Stimulated activated naive CD8-positive, alpha-beta T cell treated with anti-CD3 and anti-CD28 coated beads, Interleukin-15, Interleukin-2, amounts not matched to agents 100 ng/mL and 50 ng/mL, for 24 hours (primary cell): Measurements from ENCODE around the gene TNPO3.
"Not testable (repeated sequence)": the region's sequence is repeated elsewhere in the genome, so short reads cannot be mapped to it uniquely, and the experiment has no call there.

ENCODE experiments used
- H3K27ac Mint-ChIP-seq: one replicate; pipeline ENCODE4 v1.8.0; 2021; ENCODE audit warnings: mild to moderate bottlenecking, mixed read lengths
- H3K27me3 Mint-ChIP-seq: one replicate; pipeline ENCODE4 v1.8.0; 2021; ENCODE audit warnings: mixed read lengths
- H3K36me3 Mint-ChIP-seq: one replicate; pipeline ENCODE4 v1.8.0; 2021; ENCODE audit warnings: low read depth, mixed read lengths
- H3K4me1 Mint-ChIP-seq: one replicate; pipeline ENCODE4 v1.8.0; 2021; ENCODE audit warnings: low read depth, mixed read lengths
- H3K4me3 Mint-ChIP-seq: one replicate; pipeline ENCODE4 v1.8.0; 2021; ENCODE audit warnings: mild to moderate bottlenecking, mixed read lengths
- H3K9me3 Mint-ChIP-seq: one replicate; pipeline ENCODE4 v1.8.0; 2021; ENCODE audit warnings: mixed read lengths

The TNPO3 gene

DNA sequence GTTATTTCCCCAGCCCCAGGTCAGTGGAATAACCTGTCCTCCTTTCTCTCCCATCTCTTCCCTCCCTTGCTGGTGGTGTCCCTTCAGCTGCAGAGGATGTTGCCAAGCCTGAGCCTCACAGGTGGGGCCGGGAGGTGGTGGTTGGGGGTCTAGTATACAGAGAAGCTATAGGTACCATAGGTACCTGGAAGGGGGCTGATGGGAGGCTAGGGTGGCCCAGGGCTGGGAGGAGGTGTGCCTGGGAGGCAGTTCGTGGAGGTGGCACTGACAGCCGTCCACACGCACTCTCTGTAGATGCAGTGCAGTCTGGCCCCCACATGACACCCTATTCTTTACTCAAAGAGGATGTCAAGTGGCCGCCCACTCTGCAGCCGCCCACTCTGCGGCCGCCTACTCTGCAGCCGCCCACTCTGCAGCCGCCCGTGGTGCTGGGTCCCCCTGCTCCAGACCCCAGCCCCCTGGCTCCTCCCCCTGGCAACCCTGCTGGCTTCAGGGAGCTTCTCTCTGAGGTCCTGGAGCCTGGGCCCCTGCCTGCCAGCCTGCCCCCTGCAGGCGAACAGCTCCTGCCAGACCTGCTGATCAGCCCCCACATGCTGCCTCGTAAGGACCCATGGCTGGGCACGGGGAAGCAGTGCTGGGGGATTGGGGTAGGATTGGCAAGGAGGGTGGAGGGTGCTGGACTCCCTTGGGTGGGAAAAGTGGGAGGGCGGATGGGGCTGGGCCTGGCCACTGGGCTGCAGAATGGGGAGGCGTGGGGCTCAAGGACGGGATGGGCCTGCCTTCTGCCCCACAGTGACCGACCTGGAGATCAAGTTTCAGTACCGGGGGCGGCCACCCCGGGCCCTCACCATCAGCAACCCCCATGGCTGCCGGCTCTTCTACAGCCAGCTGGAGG is 107.7 kb downstream of the TNPO3 start:
- H3K27me3 Mint-ChIP-seq: no peaks in the 10 kb centered on the region
- H3K4me1 Mint-ChIP-seq: no peaks in the 10 kb centered on the region
- peaks cover 19% of the 10 kb centered on the region for H3K36me3 Mint-ChIP-seq
- H3K4me3 Mint-ChIP-seq: no peak overlapping the region
- no peak overlapping the region for H3K27ac Mint-ChIP-seq
- H3K9me3 Mint-ChIP-seq: no peaks in the 10 kb centered on the region

GRCh38 chr7:128945668-128946366 is 109.1 kb downstream of the TNPO3 start:
- Mint-ChIP-seq H3K36me3 (peaks cover 6% of the 10 kb centered on the region), H3K4me1 (peaks cover 8% of the 10 kb centered on the region)

GRCh38 chr7:128944487-128945236 is 110.2 kb downstream of the TNPO3 start:
- no peak overlapping the region for H3K27ac Mint-ChIP-seq

More at GRCh38 chr7:128945668-128946366, 109.1 kb downstream of the TNPO3 start:
- H3K4me3 Mint-ChIP-seq: no peak overlapping the region
- H3K9me3 Mint-ChIP-seq: no peaks in the 10 kb centered on the region
- H3K27me3 Mint-ChIP-seq: no peaks in the 10 kb centered on the region
- no peak overlapping the region for H3K27ac Mint-ChIP-seq

GRCh38 chr7:128943251-128943650 is 111.7 kb downstream of the TNPO3 start:
- peaks cover 24% of the 10 kb centered on the region for H3K4me1 Mint-ChIP-seq
- H3K36me3 Mint-ChIP-seq, H3K27me3 Mint-ChIP-seq, H3K27ac Mint-ChIP-seq, H3K9me3 Mint-ChIP-seq, H3K4me3 Mint-ChIP-seq: not testable (repeated sequence)

More at GRCh38 chr7:128944487-128945236, 110.2 kb downstream of the TNPO3 start:
- Mint-ChIP-seq H3K4me1 (peaks cover 13% of the 10 kb centered on the region), H3K4me3 (no peak overlapping the region), H3K9me3 (no peaks in the 10 kb centered on the region), H3K27me3 (no peaks in the 10 kb centered on the region), H3K36me3 (peaks cover 5% of the 10 kb centered on the region)

GRCh38 chr7:128941946-128942526 is 112.9 kb downstream of the TNPO3 start:
- H3K27ac Mint-ChIP-seq: no peak overlapping the region
- H3K4me3 Mint-ChIP-seq: no peak overlapping the region
- no peaks in the 10 kb centered on the region for H3K36me3 Mint-ChIP-seq
- H3K27me3 Mint-ChIP-seq: peaks cover 10% of the 10 kb centered on the region
- H3K4me1 Mint-ChIP-seq: peaks cover 24% of the 10 kb centered on the region
- H3K9me3 Mint-ChIP-seq: no peaks in the 10 kb centered on the region

DNA sequence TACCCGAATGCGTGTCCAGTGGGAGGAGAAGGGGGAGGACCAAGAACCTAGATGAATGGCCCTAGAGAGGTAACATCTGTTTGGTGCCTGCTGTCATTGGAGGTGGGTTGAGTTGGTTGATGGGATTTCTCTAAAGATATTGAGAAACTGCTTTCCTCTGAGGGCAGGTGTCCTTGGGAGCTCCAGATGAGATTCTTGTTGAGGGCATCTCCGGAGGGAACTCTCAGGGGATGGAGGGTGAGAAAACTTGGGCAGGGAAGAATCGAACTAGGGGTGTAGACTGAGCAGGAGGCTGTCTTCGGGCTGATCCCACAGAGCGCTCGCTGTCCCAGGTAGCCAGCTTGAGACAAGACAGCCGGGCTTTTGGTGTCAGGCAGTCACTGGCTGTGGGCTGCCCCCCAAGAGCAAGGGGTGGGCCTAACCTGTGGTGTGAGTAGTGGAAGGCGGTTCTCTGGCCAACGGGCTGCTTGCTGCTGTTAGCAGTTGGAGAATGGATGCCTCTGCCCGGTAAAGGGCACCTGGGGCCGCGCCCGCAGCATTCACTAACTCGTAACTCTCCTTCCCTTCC is 113.5 kb downstream of the TNPO3 start:
- Mint-ChIP-seq H3K36me3 (no peaks in the 10 kb centered on the region), H3K4me1 (peaks cover 24% of the 10 kb centered on the region), H3K9me3 (no peaks in the 10 kb centered on the region), H3K4me3 (peak overlapping the region; percentile 61), H3K27me3 (peaks cover 14% of the 10 kb centered on the region), H3K27ac (peak overlapping the region; percentile 57)

GRCh38 chr7:128940494-128941322 is 114.2 kb downstream of the TNPO3 start:
- Mint-ChIP-seq H3K27me3 (peaks cover 14% of the 10 kb centered on the region), H3K36me3 (no peaks in the 10 kb centered on the region), H3K4me1 (peaks cover 24% of the 10 kb centered on the region), H3K4me3 (peak overlapping the region; percentile 61), H3K27ac (peak overlapping the region; percentile 57), H3K9me3 (no peaks in the 10 kb centered on the region)

- H3K4me1 Mint-ChIP-seq: peaks cover 28% of the 10 kb centered on the region
- H3K9me3 Mint-ChIP-seq: no peaks in the 10 kb centered on the region
- H3K4me3 Mint-ChIP-seq: peak overlapping the region; percentile 61
- peaks cover 14% of the 10 kb centered on the region for H3K27me3 Mint-ChIP-seq
- peak overlapping the region; percentile 49 for H3K27ac Mint-ChIP-seq
- no peaks in the 10 kb centered on the region for H3K36me3 Mint-ChIP-seq
These were observed 115.0 kb downstream of the TNPO3 start for GRCh38 chr7:128939861-128940410.

GRCh38 chr7:128939075-128939860 is 115.6 kb downstream of the TNPO3 start:
- no peaks in the 10 kb centered on the region for H3K9me3 Mint-ChIP-seq
- no peaks in the 10 kb centered on the region for H3K36me3 Mint-ChIP-seq
- no peak overlapping the region for H3K27ac Mint-ChIP-seq
- H3K27me3 Mint-ChIP-seq: peaks cover 14% of the 10 kb centered on the region
- peak overlapping the region; percentile 61 for H3K4me3 Mint-ChIP-seq
- peaks cover 30% of the 10 kb centered on the region for H3K4me1 Mint-ChIP-seq

DNA sequence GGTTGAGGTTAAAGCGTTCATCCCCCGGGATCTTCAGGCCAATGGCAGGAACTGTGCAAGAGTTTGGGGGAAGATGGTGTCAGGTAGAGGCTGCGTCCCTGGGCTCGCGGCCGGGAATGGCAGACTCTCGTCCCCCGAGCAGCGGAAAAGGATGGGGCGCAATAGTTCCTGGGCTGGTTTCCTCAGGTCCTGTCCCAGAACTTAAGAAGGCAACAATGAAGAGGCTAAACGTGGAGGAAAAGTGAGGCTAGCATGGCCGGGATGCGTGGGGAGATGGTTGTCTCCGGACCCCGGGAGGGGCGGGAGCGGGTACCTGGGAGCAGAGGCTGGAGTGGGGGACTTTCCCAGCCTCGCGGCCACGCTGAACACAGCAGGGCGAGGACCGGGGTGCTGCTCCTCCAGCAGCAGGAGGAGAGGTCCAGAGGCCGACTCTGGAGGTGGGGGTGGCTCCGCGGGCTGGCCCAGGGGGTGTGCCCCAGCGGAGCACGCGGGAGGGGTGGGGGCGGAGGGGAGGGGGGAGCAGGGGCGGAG is 116.3 kb downstream of the TNPO3 start:
- Mint-ChIP-seq H3K27ac (peak overlapping the region; percentile 45), H3K36me3 (no peaks in the 10 kb centered on the region), H3K9me3 (no peaks in the 10 kb centered on the region), H3K4me3 (peak overlapping the region; percentile 82), H3K4me1 (peaks cover 34% of the 10 kb centered on the region), H3K27me3 (peaks cover 14% of the 10 kb centered on the region)

GRCh38 chr7:128937647-128938543 is 117.0 kb downstream of the TNPO3 start, which contains the start of gene IRF5:
Gene IRF5 (plus strand): TSS chr7:128937927. CDS start chr7:128942082, 4,155 bp downstream.
- Mint-ChIP-seq H3K36me3 (no peaks in the 10 kb centered on the region), H3K27ac (peak within 1 kb of the TSS; percentile 45), H3K9me3 (no peaks in the 10 kb centered on the region), H3K4me3 (peak within 1 kb of the TSS; percentile 82), H3K4me1 (peaks cover 41% of the 10 kb centered on the region), H3K27me3 (peaks cover 14% of the 10 kb centered on the region)

DNA sequence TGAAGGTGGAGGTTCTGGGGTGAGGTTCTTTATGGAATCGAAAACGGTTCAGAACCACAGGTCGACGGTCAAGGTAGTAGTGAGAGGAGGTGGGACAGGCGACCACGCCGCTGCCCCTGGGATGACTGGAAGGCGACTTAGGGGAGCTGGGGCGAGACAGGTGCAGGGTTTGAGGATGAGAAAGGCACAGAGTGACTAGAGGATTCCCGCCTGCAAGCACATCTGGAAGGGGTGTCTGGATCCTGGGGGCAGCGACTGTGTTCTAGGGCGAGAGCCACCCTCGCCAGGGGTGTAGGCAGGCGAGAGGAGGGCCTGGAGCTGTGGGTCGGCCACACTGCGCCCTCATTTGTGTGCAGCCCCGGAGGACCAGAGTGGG is 117.7 kb downstream of the TNPO3 start:
- Mint-ChIP-seq H3K27ac (no peak overlapping the region), H3K9me3 (no peaks in the 10 kb centered on the region), H3K4me1 (peaks cover 43% of the 10 kb centered on the region), H3K27me3 (peaks cover 14% of the 10 kb centered on the region), H3K36me3 (no peaks in the 10 kb centered on the region), H3K4me3 (peak overlapping the region; percentile 67)
